Activated T-helper 2 cell treated with anti-CD3 and anti-CD28 coated beads, Interferon-gamma antibody, Interleukin-2, Interleukin-4, amounts not matched to agents 10 μg/mL and 5 μg/mL and 100 μg/mL, durations not matched to agents 14 hours and 24 hours and 36 hours (primary cell): Measurements from ENCODE around the gene GARNL3. TPM values are rescaled to one million over a fixed set of nuclear protein-coding genes. Genes with fewer than 3 reads are reported as not detected.

Source experiments
- DNase-seq: peaks from one replicate; pipeline ENCODE4 v3.0.0; 2021; ENCODE audit warnings: low spot score
- H3K27ac Mint-ChIP-seq: one replicate; pipeline ENCODE4 v1.8.0; 2021; ENCODE audit warnings: mixed read lengths
- H3K27me3 Mint-ChIP-seq: one replicate; pipeline ENCODE4 v1.8.0; 2021; ENCODE audit warnings: low read depth, mixed read lengths
- H3K36me3 Mint-ChIP-seq: one replicate; pipeline ENCODE4 v1.8.0; 2021; ENCODE audit warnings: low read depth, mixed read lengths
- H3K4me1 Mint-ChIP-seq: one replicate; pipeline ENCODE4 v1.8.0; 2021; ENCODE audit warnings: low read depth, mixed read lengths
- H3K4me3 Mint-ChIP-seq: one replicate; pipeline ENCODE4 v1.8.0; 2021; ENCODE audit warnings: low read depth, mild to moderate bottlenecking, moderate library complexity, mixed read lengths
- H3K9me3 Mint-ChIP-seq: one replicate; pipeline ENCODE4 v1.8.0; 2021; ENCODE audit warnings: mixed read lengths
- intact Hi-C: fragments of 100-400 bp; cut with micrococcal nuclease; formaldehyde crosslinking; loops from one replicate; pipeline ENCODE4 v1.15.1; 2023
- total RNA-seq: library from RNA; stranded (reverse); gene quantifications from 2 replicates; pipeline ENCODE4 v1.2.3, GENCODE V29; 2022

The GARNL3 gene
- total RNA-seq, 1 donor from 2014 or later, result 1.9 TPM

DNA sequence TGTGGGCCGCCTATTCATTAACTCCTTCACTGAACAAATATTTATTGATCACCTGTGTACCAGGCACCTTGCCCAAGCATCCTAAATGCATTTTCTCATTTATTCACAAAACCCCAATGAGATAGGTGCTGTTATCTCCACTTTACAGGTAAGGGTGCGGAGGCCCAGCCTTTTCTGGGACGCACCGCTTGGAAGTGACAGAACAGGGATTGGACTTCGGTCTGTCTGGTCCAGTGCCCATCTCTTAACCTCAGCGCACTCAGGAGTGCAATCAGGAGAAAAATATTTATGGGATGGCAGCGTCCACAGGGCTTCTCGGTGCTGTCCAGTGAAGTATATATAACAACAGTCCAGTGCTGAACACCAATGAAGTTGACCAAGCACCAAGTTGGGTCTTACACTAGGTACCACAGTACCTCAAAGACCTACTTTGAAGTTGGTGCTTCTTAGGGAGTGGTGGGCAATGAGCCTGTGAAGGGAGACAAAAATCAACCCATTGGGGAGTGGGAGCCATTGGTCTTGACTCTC is 18.9 kb upstream of the GARNL3 start:
- no peaks in the 10 kb centered on the region for H3K9me3 Mint-ChIP-seq
- no peak for DNase-seq
- H3K4me3 Mint-ChIP-seq, result peak overlapping the region; percentile 79
- intact Hi-C loops, result loop anchor here (1.0 kb wide), 1 partner anchor 21 kb away; no protein-coding TSS in a partner anchor
- H3K27me3 Mint-ChIP-seq, result peaks cover 14% of the 10 kb centered on the region
- H3K27ac Mint-ChIP-seq, result no peak overlapping the region
- no peaks in the 10 kb centered on the region for H3K36me3 Mint-ChIP-seq
- H3K4me1 Mint-ChIP-seq, result peaks cover 5% of the 10 kb centered on the region

DNA sequence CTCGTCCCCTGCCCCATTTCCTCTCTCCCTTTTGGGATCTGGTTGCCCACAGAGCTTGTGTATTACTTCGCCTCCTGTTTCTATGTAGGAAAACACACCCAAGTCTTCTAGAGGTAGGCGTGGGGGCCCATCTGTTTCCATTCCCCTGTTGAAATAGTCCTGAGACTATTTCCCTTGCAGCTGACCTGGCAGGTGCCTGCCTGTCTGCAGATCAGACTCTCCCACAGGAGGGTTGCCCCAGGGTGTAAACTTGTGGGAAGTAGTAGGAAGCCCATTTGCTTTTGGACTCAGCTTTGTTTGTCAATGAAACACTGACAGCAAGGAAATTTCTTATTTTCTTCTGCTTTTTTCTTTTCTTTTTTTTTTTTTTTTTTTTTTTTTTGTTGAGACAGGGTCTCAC is 16.3 kb upstream of the GARNL3 start:
- intact Hi-C loops, result no loop called here
- no peak overlapping the region for H3K4me3 Mint-ChIP-seq
- no peaks in the 10 kb centered on the region for H3K36me3 Mint-ChIP-seq
- H3K9me3 Mint-ChIP-seq, result no peaks in the 10 kb centered on the region
- no peak for DNase-seq
- H3K4me1 Mint-ChIP-seq, result peaks cover 5% of the 10 kb centered on the region
- H3K27ac Mint-ChIP-seq, result no peak overlapping the region
- peaks cover 28% of the 10 kb centered on the region for H3K27me3 Mint-ChIP-seq

DNA sequence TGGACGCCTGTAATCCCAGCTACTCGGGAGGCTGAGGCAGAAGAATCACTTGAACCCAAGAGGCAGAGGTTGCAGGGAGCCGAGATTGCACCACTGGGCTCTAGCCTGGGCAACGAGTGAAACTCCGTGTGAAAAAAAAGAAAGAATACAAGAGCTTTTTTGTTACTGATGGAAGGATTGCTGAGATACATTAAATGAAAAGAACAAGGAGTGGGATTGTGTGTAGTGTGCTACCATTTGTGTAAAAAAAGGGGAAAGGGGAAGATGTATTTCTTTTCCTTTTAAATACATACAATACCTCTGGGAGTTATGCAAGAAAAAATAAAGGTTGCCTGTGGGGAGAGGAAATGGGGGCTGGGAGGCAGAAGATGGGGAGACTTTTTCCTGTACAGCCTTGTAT is 14.7 kb upstream of the GARNL3 start:
- Mint-ChIP-seq H3K4me1 (peaks cover 3% of the 10 kb centered on the region), H3K27ac (no peak overlapping the region), H3K4me3 (no peak overlapping the region), H3K9me3 (no peaks in the 10 kb centered on the region), H3K36me3 (no peaks in the 10 kb centered on the region), H3K27me3 (peaks cover 37% of the 10 kb centered on the region)
- intact Hi-C loops, result no loop called here
- no peak for DNase-seq

DNA sequence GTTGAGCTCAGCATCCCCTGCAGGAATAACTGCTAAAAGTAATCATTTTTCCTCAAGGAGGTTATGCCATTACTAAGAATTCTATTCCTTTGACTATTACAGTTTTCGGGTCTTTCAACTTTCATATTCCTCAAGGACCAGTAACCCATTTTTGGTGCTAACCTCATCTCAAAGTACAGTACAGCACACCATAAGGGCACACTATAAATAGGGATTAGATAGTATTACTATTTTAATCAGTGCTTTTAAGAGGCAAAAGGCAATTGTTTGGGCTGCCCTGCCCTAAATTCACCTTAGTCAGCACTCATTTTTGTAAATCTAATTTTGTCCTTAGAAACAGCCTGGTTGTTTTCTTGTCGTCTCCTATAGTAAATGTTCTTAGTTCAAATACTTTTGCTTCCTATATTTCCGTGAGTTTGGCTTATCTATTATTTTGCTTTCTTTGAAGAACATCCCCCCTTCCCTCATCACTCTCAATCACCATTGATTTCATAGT is 13.6 kb upstream of the GARNL3 start:
- H3K27ac Mint-ChIP-seq, result no peak overlapping the region
- DNase-seq, result no peak
- intact Hi-C loops, result no loop called here
- no peak overlapping the region for H3K4me3 Mint-ChIP-seq
- no peaks in the 10 kb centered on the region for H3K36me3 Mint-ChIP-seq
- peaks cover 45% of the 10 kb centered on the region for H3K27me3 Mint-ChIP-seq
- no peaks in the 10 kb centered on the region for H3K9me3 Mint-ChIP-seq
- no peaks in the 10 kb centered on the region for H3K4me1 Mint-ChIP-seq

DNA sequence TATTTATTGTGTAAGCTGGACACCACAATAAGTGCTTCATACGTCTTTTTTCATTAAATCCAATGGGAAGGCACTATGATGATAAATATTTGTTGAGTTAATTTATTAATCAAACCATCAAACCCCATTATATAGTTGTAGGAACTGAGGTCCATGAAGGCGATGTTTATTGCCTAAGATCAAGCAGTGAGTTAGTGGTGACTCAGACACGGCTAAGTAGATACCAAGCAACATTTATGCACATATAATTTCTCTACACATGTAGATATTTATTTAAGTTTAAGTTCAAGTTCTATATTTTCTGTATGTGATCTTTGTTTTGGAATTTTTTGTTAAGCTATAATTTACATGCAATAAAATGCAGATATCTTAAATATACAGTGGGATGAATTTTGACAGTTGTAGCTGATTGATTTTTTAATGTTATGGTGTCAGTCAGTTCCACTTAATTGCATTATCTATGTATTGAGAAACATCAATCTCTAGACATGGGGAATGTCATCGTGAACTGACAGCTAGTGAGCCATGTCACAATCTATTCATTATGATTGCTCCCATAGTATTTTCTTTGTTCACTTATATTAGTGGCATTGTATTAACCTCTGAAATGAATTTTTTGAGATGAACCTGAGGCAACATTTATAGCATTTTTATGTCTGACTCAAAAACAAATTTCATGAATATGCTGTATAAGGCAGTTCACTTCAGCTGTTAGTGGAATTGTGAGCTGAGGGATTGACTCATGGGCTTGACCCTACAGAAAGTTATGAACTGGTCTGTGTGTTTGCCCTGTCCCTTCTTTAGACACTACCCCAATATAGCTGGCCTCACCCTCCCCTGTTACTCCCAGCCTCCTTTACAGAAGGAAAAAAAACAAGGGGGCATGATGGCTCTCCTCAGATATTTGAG is 11.9 kb upstream of the GARNL3 start:
- DNase-seq, result no peak
- no peak overlapping the region for H3K27ac Mint-ChIP-seq
- intact Hi-C loops, result no loop called here
- no peaks in the 10 kb centered on the region for H3K36me3 Mint-ChIP-seq
- H3K9me3 Mint-ChIP-seq, result no peaks in the 10 kb centered on the region
- H3K4me3 Mint-ChIP-seq, result no peak overlapping the region
- H3K27me3 Mint-ChIP-seq, result peaks cover 46% of the 10 kb centered on the region
- no peaks in the 10 kb centered on the region for H3K4me1 Mint-ChIP-seq

DNA sequence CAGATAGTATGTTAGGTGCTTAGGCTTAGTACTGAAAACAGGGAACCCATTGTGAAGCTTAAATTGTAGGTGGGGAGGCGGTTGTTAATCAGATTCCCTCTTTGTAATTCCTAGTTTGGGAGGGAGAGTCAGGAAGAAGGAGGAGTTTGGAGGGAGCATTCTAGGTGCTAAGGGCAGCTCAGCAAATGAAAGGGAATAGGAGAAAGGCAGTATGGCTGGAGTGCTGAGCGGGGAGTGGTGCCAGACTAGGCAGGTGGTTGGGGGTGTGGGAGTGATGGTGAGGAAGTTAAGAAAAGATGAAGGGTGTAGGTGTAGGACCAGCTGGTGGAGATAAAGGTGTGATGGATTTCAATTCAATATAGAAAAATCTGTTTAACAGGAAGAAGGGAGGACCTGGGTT is 11.1 kb upstream of the GARNL3 start:
- Mint-ChIP-seq H3K9me3 (no peaks in the 10 kb centered on the region), H3K4me1 (no peaks in the 10 kb centered on the region)
- intact Hi-C loops, result no loop called here

DNA sequence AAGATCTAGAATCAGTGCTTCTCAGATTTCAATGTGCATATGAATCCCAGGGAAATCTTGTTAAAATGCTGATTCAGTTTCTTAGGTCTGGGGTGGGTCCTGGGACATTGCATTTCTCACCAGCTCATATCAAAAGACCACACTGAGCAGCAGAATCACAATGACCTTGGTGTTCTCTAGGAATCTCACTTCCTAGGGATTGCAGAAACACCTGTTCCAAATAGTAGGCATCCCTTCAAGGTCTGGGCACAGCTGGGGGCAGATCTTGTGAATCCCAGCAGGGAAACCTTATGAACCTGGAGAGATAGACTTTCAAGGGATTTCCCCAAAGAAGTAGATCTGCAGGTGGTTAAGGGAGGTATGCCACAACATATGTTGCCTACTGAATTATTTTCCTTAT is 8.9 kb upstream of the GARNL3 start:
- no peaks in the 10 kb centered on the region for H3K36me3 Mint-ChIP-seq
- H3K27ac Mint-ChIP-seq, result no peak overlapping the region
- intact Hi-C loops, result no loop called here
- no peak for DNase-seq
- H3K27me3 Mint-ChIP-seq, result peaks cover 38% of the 10 kb centered on the region
- no peaks in the 10 kb centered on the region for H3K9me3 Mint-ChIP-seq
- no peaks in the 10 kb centered on the region for H3K4me1 Mint-ChIP-seq
- no peak overlapping the region for H3K4me3 Mint-ChIP-seq

More for the DNA sequence above, 11.1 kb upstream of the GARNL3 start:
- Mint-ChIP-seq H3K27me3 (peaks cover 46% of the 10 kb centered on the region), H3K36me3 (no peaks in the 10 kb centered on the region), H3K27ac (no peak overlapping the region), H3K4me3 (no peak overlapping the region)
- DNase-seq, result no peak

DNA sequence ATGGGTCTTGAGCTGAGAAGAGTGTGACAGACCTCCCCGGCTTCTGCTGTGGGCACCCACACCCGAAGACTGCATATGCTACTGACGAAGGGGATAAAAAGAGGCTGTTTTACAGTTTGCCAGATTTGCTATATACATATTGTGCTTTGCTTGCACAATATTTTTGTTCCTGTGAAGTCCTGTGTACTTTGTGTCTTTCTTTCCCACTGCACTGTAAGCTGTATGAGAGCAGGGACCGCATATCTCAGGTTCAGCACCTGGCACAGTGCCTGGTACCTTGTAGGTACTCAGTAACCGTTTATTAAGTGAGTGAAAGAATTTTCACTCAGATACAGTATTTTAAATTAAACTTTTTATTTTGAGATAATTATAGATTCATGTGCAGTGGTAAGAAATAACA is 8.2 kb upstream of the GARNL3 start:
- Mint-ChIP-seq H3K27me3 (peaks cover 35% of the 10 kb centered on the region), H3K4me3 (no peak overlapping the region)
- intact Hi-C loops, result no loop called here

DNA sequence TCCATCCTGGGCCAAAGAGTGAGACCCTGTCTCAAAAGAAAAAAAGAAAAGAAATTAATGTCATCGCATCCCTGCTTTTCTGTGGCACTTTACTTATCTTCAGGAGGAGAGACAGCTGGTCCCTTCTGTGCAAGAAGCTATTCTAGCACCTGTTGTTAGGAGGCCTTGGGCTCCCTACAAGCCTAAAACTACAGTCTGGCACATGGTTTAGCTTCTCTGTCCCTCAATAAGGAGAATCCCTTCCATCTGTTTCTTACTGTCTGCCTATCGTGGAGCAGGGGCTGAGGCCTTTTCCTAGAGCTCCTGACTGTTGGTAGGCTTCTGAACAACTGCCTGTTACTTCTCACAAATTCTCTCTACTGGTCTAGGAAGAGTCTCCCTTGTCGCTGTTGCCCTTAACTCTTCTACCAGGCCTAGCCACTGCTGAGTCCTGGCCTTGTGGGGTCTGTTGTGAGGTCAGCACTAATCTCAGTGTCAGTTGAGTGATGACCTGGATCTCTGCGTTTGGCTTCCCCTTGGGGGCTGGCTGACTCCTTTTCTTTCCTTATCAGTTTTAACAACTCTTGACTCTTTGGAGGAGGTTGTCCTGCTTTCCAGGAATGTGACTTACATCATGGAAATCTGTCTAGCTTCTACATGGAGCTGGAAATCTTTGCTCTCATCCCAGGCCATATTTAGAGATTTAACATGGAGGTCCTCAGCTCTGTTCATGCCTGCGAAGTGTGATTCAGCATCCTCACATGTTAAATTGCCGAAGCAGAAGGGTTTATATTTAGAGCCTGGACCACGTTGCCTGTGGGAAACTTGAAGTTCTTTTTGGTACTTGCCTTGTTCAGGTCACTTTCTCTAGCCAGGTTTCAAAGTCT is 5.7 kb upstream of the GARNL3 start:
- intact Hi-C loops, result no loop called here
- Mint-ChIP-seq H3K4me1 (no peaks in the 10 kb centered on the region), H3K9me3 (no peaks in the 10 kb centered on the region), H3K27me3 (peaks cover 20% of the 10 kb centered on the region), H3K27ac (no peak overlapping the region), H3K36me3 (no peaks in the 10 kb centered on the region), H3K4me3 (no peak overlapping the region)
- DNase-seq, result no peak

More for the DNA sequence above, 8.2 kb upstream of the GARNL3 start:
- no peak for DNase-seq
- no peaks in the 10 kb centered on the region for H3K36me3 Mint-ChIP-seq
- H3K27ac Mint-ChIP-seq, result no peak overlapping the region
- H3K4me1 Mint-ChIP-seq, result no peaks in the 10 kb centered on the region
- no peaks in the 10 kb centered on the region for H3K9me3 Mint-ChIP-seq

DNA sequence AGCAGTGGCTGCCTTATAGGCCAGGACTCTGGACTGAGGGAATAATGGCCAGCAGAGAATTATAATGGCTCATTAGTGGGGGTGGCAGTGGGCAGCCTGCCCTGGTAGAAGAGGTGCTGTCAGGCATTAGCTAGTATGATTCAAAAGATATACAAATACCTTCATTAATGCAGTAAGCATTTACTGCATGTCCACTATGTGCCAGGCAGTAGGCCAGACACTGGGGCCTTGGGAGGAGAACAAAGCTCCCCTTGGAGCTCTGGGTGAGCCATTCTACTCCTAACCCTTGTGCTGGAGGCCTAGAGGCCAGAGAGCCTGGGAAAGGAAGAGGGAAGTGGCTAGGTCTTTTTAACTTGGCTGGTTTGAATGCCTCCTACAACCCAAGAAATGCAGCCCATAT is 2.0 kb upstream of the GARNL3 start:
- DNase-seq, result no peak
- intact Hi-C loops, result no loop called here
- H3K27ac Mint-ChIP-seq, result no peak overlapping the region
- H3K4me3 Mint-ChIP-seq, result no peak overlapping the region
- no peaks in the 10 kb centered on the region for H3K4me1 Mint-ChIP-seq
- H3K9me3 Mint-ChIP-seq, result no peaks in the 10 kb centered on the region
- no peaks in the 10 kb centered on the region for H3K36me3 Mint-ChIP-seq
- peaks cover 10% of the 10 kb centered on the region for H3K27me3 Mint-ChIP-seq

DNA sequence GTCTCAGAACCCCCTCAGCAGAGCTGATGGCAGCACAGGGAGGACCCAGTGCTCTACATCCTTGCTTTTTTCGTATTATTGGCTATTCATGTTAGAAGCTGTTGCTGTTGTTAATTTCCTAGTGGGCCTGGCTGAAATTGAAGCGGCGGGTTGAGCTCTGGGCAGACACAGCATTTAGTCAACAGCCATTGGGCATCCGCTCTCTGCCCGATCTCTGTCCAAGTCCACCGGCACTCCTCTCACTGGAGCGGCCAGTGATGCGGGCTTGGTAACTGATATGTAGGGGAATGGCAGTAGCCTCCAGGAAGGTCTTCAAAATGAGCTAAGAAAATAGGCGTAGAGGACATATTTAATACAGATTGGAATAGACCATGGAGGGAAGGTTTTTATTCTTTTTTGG is 1.3 kb upstream of the GARNL3 start:
- H3K27me3 Mint-ChIP-seq, result peaks cover 12% of the 10 kb centered on the region
- no peaks in the 10 kb centered on the region for H3K36me3 Mint-ChIP-seq
- H3K9me3 Mint-ChIP-seq, result no peaks in the 10 kb centered on the region
- no peak overlapping the region for H3K27ac Mint-ChIP-seq
- intact Hi-C loops, result no loop called here
- H3K4me1 Mint-ChIP-seq, result no peaks in the 10 kb centered on the region
- H3K4me3 Mint-ChIP-seq, result no peak overlapping the region
- DNase-seq, result no peak

DNA sequence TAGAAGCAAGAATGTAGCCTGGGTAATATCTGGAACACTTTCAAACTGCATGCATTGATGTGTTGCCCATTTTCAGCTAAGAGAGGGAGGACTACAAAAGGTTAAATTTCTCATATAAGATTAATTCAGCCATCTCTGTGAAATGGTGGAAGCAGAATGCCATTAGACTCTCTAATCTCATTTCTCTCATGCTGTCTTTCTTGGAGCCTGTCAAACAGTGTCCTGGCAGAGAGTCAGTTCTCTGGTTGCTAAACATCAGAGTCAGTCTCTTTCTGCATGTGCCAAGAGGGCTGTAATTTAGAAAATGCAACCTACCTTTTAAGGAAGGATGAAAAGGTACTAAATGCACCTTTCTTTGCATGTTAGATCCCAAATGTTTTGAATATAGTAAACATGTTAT is 910 bp upstream of the GARNL3 start:
- intact Hi-C loops, result no loop called here
- Mint-ChIP-seq H3K4me3 (no peak overlapping the region), H3K36me3 (no peaks in the 10 kb centered on the region), H3K9me3 (no peaks in the 10 kb centered on the region), H3K4me1 (no peaks in the 10 kb centered on the region), H3K27me3 (peaks cover 16% of the 10 kb centered on the region), H3K27ac (no peak overlapping the region)
- no peak for DNase-seq
